HG03196 (cell line): Measurements from ENCODE around the gene SHISA6.

Experiments
- ATAC-seq: cut with Tn5 transposase; IDR thresholded peaks from one replicate; pipeline ENCODE4 v1.9.1; 2021; ENCODE audit not compliant: unreplicated experiment

Gene SHISA6

GRCh38 chr17:11240841-11241610 is at the start of gene SHISA6:
Gene SHISA6 (plus strand): TSS chr17:11241213.
- no peak for ATAC-seq

GRCh38 chr17:11195801-11196200 is 45.2 kb upstream of the SHISA6 start:
- no peak for ATAC-seq

- no peak for ATAC-seq
Measured at GRCh38 chr17:11204991-11205390, 36.0 kb upstream of the SHISA6 start.

- ATAC-seq, result no peak
Measured at GRCh38 chr17:11205659-11206058, 35.4 kb upstream of the SHISA6 start.

GRCh38 chr17:11209906-11210305 is 31.1 kb upstream of the SHISA6 start:
- ATAC-seq, result no peak

GRCh38 chr17:11212792-11213191 is 28.2 kb upstream of the SHISA6 start:
- no peak for ATAC-seq

GRCh38 chr17:11216976-11217375 is 24.0 kb upstream of the SHISA6 start:
- no peak for ATAC-seq

- no peak for ATAC-seq
Measured at GRCh38 chr17:11221196-11221595, 19.8 kb upstream of the SHISA6 start.

GRCh38 chr17:11221721-11222120 is 19.3 kb upstream of the SHISA6 start:
- no peak for ATAC-seq

GRCh38 chr17:11238705-11239104 is 2.3 kb upstream of the SHISA6 start:
- ATAC-seq, result no peak

- no peak for ATAC-seq
Measured at GRCh38 chr17:11239379-11239970, 1.5 kb upstream of the SHISA6 start.

- no peak for ATAC-seq
Measured at GRCh38 chr17:11240041-11240840, 772 bp upstream of the SHISA6 start.

GRCh38 chr17:11241611-11242226 is 706 bp downstream of the SHISA6 start:
- ATAC-seq, result no peak

- no peak for ATAC-seq
Measured at GRCh38 chr17:11242411-11242810, 1.4 kb downstream of the SHISA6 start.

- ATAC-seq, result no peak
Measured at GRCh38 chr17:11244776-11245175, 3.8 kb downstream of the SHISA6 start.

- no peak for ATAC-seq
Measured at GRCh38 chr17:11245187-11245586, 4.2 kb downstream of the SHISA6 start.

GRCh38 chr17:11245791-11246190 is 4.8 kb downstream of the SHISA6 start:
- no peak for ATAC-seq

GRCh38 chr17:11250161-11250560 is 9.1 kb downstream of the SHISA6 start:
- ATAC-seq, result no peak

- no peak for ATAC-seq
Measured at GRCh38 chr17:11251561-11252107, 10.6 kb downstream of the SHISA6 start.

- no peak for ATAC-seq
Measured at GRCh38 chr17:11252146-11252545, 11.1 kb downstream of the SHISA6 start.

- ATAC-seq, result no peak
Measured at GRCh38 chr17:11256877-11257276, 15.9 kb downstream of the SHISA6 start.
